GM12891 (cell line): ENCODE measurements around the gene GSG1.

Source experiments
- DNase-seq: peaks from one replicate; pipeline ENCODE4 v3.0.0; 2011; ENCODE audit warnings: low spot score; ENCODE audit not compliant: insufficient read length
- FAIRE-seq: peaks from 2 replicates; lab custom pipeline; 2011; peaks lifted over from hg19 to GRCh38; lab: Jason Lieb, UNC
- PAX5 ChIP-seq: IDR thresholded peaks from 2 replicates; pipeline ENCODE4 v1.6.1; 2011; ENCODE audit warnings: low read length, moderate library complexity, mild to moderate bottlenecking; ENCODE audit not compliant: insufficient read depth, severe bottlenecking
- POLR2A ChIP-seq: IDR thresholded peaks from 2 replicates; pipeline ENCODE4 v1.6.1; 2011; ENCODE audit warnings: low read depth, low read length, control low read depth
- POLR2AphosphoS5 ChIP-seq: IDR thresholded peaks from 2 replicates; pipeline ENCODE4 v1.6.1; 2011; ENCODE audit warnings: low read depth, low read length, control low read depth
- POU2F2 ChIP-seq: IDR thresholded peaks from 2 replicates; pipeline ENCODE4 v1.6.1; 2011; ENCODE audit warnings: low read depth, mild to moderate bottlenecking, control low read depth, low read length, moderate library complexity
- SPI1 ChIP-seq: IDR thresholded peaks from 2 replicates; pipeline ENCODE4 v1.6.1; 2011; ENCODE audit warnings: low read depth, low read length, control low read depth
- TAF1 ChIP-seq: IDR thresholded peaks from 2 replicates; pipeline ENCODE4 v1.6.1; 2011; ENCODE audit warnings: low read depth, low read length, control low read depth

The GSG1 gene

GRCh38 chr12:13121568-13121967, 18.1 kb upstream of the GSG1 start:
- no peak for FAIRE-seq
- no peak for DNase-seq
- TF ChIP-seq TAF1 (no peak), PAX5 (no peak), POU2F2 (no peak)

GRCh38 chr12:13120413-13120812, 16.9 kb upstream of the GSG1 start:
- TF ChIP-seq SPI1 = no peak
- TF ChIP-seq POLR2A = no peak
- no peak for TF ChIP-seq PAX5
- TF ChIP-seq POLR2AphosphoS5 = no peak
- TF ChIP-seq TAF1 = no peak
- TF ChIP-seq POU2F2 = no peak
- no peak for FAIRE-seq
- DNase-seq = no peak

GRCh38 chr12:13119826-13120225, 16.4 kb upstream of the GSG1 start:
- TF ChIP-seq POU2F2 (no peak), SPI1 (no peak), POLR2AphosphoS5 (no peak), PAX5 (no peak), POLR2A (no peak), TAF1 (no peak)
- FAIRE-seq (no peak), DNase-seq (no peak)

- DNase-seq = no peak
- TF ChIP-seq TAF1 (no peak), SPI1 (no peak), PAX5 (no peak), POLR2A (no peak), POLR2AphosphoS5 (no peak), POU2F2 (no peak)
- no peak for FAIRE-seq
These were observed 13.6 kb upstream of the GSG1 start for GRCh38 chr12:13117029-13117428.

GRCh38 chr12:13116259-13116658, 12.8 kb upstream of the GSG1 start:
- no peak for DNase-seq
- TF ChIP-seq PAX5 (no peak), SPI1 (no peak), TAF1 (no peak), POLR2A (no peak), POLR2AphosphoS5 (no peak), POU2F2 (no peak)
- FAIRE-seq = no peak

- no peak for FAIRE-seq
- no peak for DNase-seq
- TF ChIP-seq POLR2A (no peak), PAX5 (no peak)
These were observed 11.0 kb upstream of the GSG1 start for GRCh38 chr12:13114251-13115052.

- DNase-seq (no peak), FAIRE-seq (no peak)
- TF ChIP-seq POLR2A (no peak), TAF1 (no peak), SPI1 (no peak), POLR2AphosphoS5 (no peak), PAX5 (no peak), POU2F2 (no peak)
These were observed 9.5 kb upstream of the GSG1 start for GRCh38 chr12:13112968-13113367.

- TF ChIP-seq POU2F2 (no peak), SPI1 (no peak), POLR2A (no peak), PAX5 (no peak), TAF1 (no peak), POLR2AphosphoS5 (no peak)
- no peak for FAIRE-seq
- no peak for DNase-seq
These were observed 3.2 kb upstream of the GSG1 start for GRCh38 chr12:13106666-13107065.

- no peak for FAIRE-seq
- TF ChIP-seq TAF1 (no peak), POLR2A (no peak), SPI1 (no peak), PAX5 (no peak), POLR2AphosphoS5 (no peak), POU2F2 (no peak)
These were observed 2.3 kb upstream of the GSG1 start for GRCh38 chr12:13105781-13106180.

GRCh38 chr12:13104409-13104808, 942 bp upstream of the GSG1 start:
- DNase-seq = no peak
- no peak for FAIRE-seq
- TF ChIP-seq PAX5 = no peak
- no peak for TF ChIP-seq TAF1
- no peak for TF ChIP-seq POLR2AphosphoS5
- no peak for TF ChIP-seq POLR2A
- no peak for TF ChIP-seq SPI1
- no peak for TF ChIP-seq POU2F2

More at GRCh38 chr12:13105781-13106180, 2.3 kb upstream of the GSG1 start:
- DNase-seq = no peak
